NCI-H2107 treated with DMSO at 0.1 percent for 48 hours (cell line): ENCODE measurements around the gene RHEB.
"Not testable (repeated sequence)": the region's sequence is repeated elsewhere in the genome, so short reads cannot be mapped to it uniquely, and the experiment has no call there.

ENCODE experiments used
- DNase-seq: peaks from one replicate; lab custom pipeline; 2025; ENCODE audit not compliant: unreplicated experiment; lab: John Stamatoyannopoulos, UW

RHEB gene

GRCh38 chr7:151529842-151530241 lies 10.1 kb upstream of the RHEB start:
- DNase-seq, result no peak

- no peak for DNase-seq
Observed at GRCh38 chr7:151524845-151525244, 5.2 kb upstream of the RHEB start.

- no peak for DNase-seq
Observed at GRCh38 chr7:151524331-151524730, 4.6 kb upstream of the RHEB start.

GRCh38 chr7:151520419-151521261 lies 945 bp upstream of the RHEB start:
- no peak for DNase-seq

- not testable (repeated sequence) for DNase-seq
Observed at GRCh38 chr7:151518947-151519764, 539 bp downstream of the RHEB start.

GRCh38 chr7:151518105-151518946 lies 1.4 kb downstream of the RHEB start:
- DNase-seq, result no peak

- DNase-seq, result no peak
Observed at GRCh38 chr7:151517601-151518104, 2.0 kb downstream of the RHEB start.

- DNase-seq, result no peak
Observed at GRCh38 chr7:151515276-151515565, 4.5 kb downstream of the RHEB start.

- DNase-seq, result no peak
Observed at GRCh38 chr7:151514461-151515275, 5.0 kb downstream of the RHEB start.

GRCh38 chr7:151513133-151513532 lies 6.6 kb downstream of the RHEB start:
- no peak for DNase-seq

GRCh38 chr7:151512353-151512752 lies 7.3 kb downstream of the RHEB start:
- no peak for DNase-seq

- no peak for DNase-seq
Observed at GRCh38 chr7:151511946-151512345, 7.7 kb downstream of the RHEB start.

GRCh38 chr7:151511270-151511669 lies 8.4 kb downstream of the RHEB start:
- DNase-seq, result no peak

GRCh38 chr7:151509670-151510333 lies 9.9 kb downstream of the RHEB start:
- no peak for DNase-seq

GRCh38 chr7:151508991-151509390 lies 10.7 kb downstream of the RHEB start:
- DNase-seq, result no peak

GRCh38 chr7:151507806-151508205 lies 11.9 kb downstream of the RHEB start:
- DNase-seq, result no peak

- peak; percentile 61 for DNase-seq
Observed at GRCh38 chr7:151506901-151507382, 12.8 kb downstream of the RHEB start.

- DNase-seq, result no peak
Observed at GRCh38 chr7:151505836-151506468, 13.7 kb downstream of the RHEB start.

GRCh38 chr7:151505433-151505832 lies 14.3 kb downstream of the RHEB start:
- no peak for DNase-seq
